ENCODE results near the gene C17orf50. TPM values are rescaled to one million over a fixed set of nuclear protein-coding genes. Genes with fewer than 3 reads are reported as not detected.
A peak's percentile ranks its signal among the peaks of the same experiment; 100 is the strongest.

C17orf50 gene
- total RNA-seq, 2 experiments from 2014 or later = not detected

DNA sequence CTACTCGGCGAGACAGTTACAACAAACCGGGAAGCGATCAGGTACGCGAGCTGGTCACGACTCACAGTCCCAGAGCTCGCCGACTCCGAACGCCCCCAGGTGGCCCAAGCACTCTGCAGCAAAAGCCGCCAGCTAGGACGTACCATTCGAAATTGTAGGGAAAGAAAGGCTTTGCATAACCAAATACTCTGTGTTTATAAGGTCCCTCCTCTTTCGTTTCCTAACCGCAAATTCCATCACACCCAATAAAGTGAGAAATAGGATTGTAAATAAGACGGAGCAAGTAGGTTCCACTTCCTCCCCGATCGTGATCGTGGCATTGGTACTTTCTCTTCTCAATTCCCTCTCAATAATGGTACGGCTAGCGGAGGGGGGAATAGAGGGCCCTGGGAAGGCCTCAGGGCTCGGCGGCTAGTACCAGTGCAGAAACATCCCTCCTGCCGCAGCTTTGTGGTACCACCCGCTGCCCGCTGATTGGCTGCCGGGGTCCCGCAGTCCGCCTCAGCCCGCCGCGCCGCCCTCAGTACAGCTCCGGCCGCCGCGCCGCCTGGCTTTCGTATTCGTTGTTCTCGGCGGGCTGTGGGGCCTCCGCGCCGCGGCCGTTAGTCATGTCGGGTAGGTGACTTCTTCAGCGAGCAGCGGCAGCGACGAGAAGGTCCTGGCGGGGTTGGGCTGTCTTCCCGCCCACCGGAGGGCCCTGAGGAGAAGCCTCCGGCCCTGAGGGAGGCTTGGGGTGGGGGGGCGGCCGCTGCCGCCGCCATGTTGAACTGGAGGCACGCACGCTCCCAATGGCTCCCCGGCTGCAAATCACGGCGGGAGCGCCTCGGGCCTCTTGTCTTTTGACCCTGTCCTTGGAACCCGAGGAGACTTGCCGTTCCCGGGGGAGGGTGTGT is 48.5 kb downstream of the C17orf50 start, which contains the start of gene TAF15:
Gene TAF15 (plus strand): TSS at position 523 of the 893 bp plus-strand sequence. CDS start 86 bp downstream, at position 609.
- intact Hi-C loops (cut with DNase I, micrococcal nuclease) = loop anchor here (1.0 to 10.0 kb wide), 6 partner anchors 45 to 647 kb away; partner anchors contain the start of gene AP2B1 (in 1 of the 2)
- no peaks in the 10 kb centered on the region for H3K9me3 ChIP-seq (ENCODE audit: control insufficient read depth in 1 of 2, insufficient read depth in 1 of 2, low read length in 2 of 2)
- TF ChIP-seq CTCF (IDR thresholded peaks at IDR 0.05) = peak; percentile 89
- no peaks in the 10 kb centered on the region for H3K9me3 Mint-ChIP-seq
- H3K4me3 Mint-ChIP-seq = peak within 1 kb of the TSS; percentile 91
- DNase-seq = peak; percentile 87 to 98 (median 93)
- no peaks in the 10 kb centered on the region for H3K36me3 ChIP-seq (ENCODE audit: insufficient read depth, low read length)
- H3K36me3 Mint-ChIP-seq (ENCODE audit: low read depth) = peaks cover 23% of the 10 kb centered on the region
- H3K27me3 Mint-ChIP-seq = no peaks in the 10 kb centered on the region
- H3K27ac Mint-ChIP-seq = peak within 1 kb of the TSS; percentile 91
- peak within 1 kb of the TSS; percentile 81 to 91 for H3K27ac ChIP-seq (ENCODE audit: low read depth in 1 of 2, low read length in 2 of 2)
- ATAC-seq (ENCODE audit: poor library complexity) = peak; percentile 89
- peaks cover 63% of the 10 kb centered on the region for H3K4me1 Mint-ChIP-seq (ENCODE audit: low read depth)
- peaks cover 39% of the 10 kb centered on the region for H3K4me1 ChIP-seq (ENCODE audit: insufficient read depth, low read length)
- H3K4me3 ChIP-seq (ENCODE audit: low read length) = peak within 1 kb of the TSS; percentile 94
- ChIA-PET POLR2A (interaction anchor here (0.6 to 4.8 kb wide), 39 partner anchors 9 to 828 kb away, joined by 3 to 142 read pairs (median 4); partner anchors contain the start of genes GGNBP2, MMP28, NLE1 and PEX12), CTCF (interaction anchor here (0.6 to 7.6 kb wide), 13 partner anchors 8 to 674 kb away, joined by 3 to 156 read pairs (median 5); partner anchors contain the start of gene MMP28)
- H3K27me3 ChIP-seq (ENCODE audit: control insufficient read depth in 1 of 2, insufficient read depth in 2 of 2, low read length in 2 of 2) = no peaks in the 10 kb centered on the region

DNA sequence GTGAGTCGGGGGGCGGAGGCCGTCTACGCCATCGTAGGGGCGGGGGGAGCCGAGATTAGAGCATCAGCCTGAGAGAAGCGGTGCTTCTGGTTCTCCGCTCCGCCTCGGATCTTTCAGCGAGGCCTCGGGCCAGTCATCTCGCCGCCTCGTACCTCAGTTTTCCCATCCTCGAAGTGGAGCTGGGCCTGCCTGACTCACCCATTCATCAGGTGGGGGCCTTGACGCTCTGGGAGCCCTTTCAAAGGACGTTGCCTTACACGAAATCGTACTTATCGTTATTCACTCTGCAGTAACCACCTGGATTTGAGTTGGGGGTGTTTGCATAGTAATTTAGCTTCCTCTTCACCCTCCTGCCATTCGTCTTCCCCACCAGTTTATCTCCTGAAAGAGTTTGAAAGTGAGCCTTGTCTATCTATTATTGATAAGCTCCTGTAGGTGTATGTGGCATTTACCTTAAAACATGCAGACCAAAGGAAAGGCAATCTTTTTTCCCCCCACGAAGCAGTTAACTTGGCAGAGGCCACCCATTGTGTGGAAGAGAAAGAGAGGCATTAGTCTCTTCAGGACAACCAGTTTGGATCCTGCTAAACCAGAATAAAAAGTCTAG is 49.3 kb downstream of the C17orf50 start:
- Histone ChIP-seq H3K27ac (ENCODE audit: low read depth in 1 of 2, low read length in 2 of 2) (peak overlapping the region; percentile 81 to 91), H3K4me1 (ENCODE audit: insufficient read depth, low read length) (peaks cover 39% of the 10 kb centered on the region), H3K9me3 (ENCODE audit: control insufficient read depth in 1 of 2, insufficient read depth in 1 of 2, low read length in 2 of 2) (no peaks in the 10 kb centered on the region), H3K27me3 (ENCODE audit: control insufficient read depth in 1 of 2, insufficient read depth in 2 of 2, low read length in 2 of 2) (no peaks in the 10 kb centered on the region), H3K4me3 (ENCODE audit: low read length) (peak overlapping the region; percentile 94), H3K36me3 (ENCODE audit: insufficient read depth, low read length) (no peaks in the 10 kb centered on the region)
- CTCF ChIA-PET = interaction anchor here (1.1 to 7.6 kb wide), 5 partner anchors 13 to 673 kb away, joined by 3 to 156 read pairs (median 4); partner anchors contain the start of gene MMP28
- intact Hi-C loops (cut with DNase I, micrococcal nuclease) = loop anchor here (1.0 to 10.0 kb wide), 8 partner anchors 46 to 828 kb away; partner anchors contain the start of genes AP2B1 (in 1 of the 2), LIG3 (in 1 of the 2) and ZNHIT3 (in 1 of the 2)
- peak; percentile 7 for ATAC-seq (ENCODE audit: poor library complexity)
- Mint-ChIP-seq H3K9me3 (no peaks in the 10 kb centered on the region), H3K4me3 (peak overlapping the region; percentile 91), H3K36me3 (ENCODE audit: low read depth) (peaks cover 25% of the 10 kb centered on the region), H3K27ac (peak overlapping the region; percentile 91), H3K4me1 (ENCODE audit: low read depth) (peaks cover 64% of the 10 kb centered on the region), H3K27me3 (no peaks in the 10 kb centered on the region)
- DNase-seq = peak in 1 of 14 experiments; percentile 13
- TF ChIP-seq CTCF (IDR thresholded peaks at IDR 0.05) = no peak
- POLR2A ChIA-PET = interaction anchor here (1.0 to 4.8 kb wide), 21 partner anchors 9 to 736 kb away, joined by 3 to 142 read pairs (median 7); partner anchors contain the start of genes MMP28, NLE1, PEX12 and RASL10B

GRCh38 chr17:35811759-35812158 is 51.1 kb downstream of the C17orf50 start:
- Histone ChIP-seq H3K4me3 (ENCODE audit: low read length) (no peak overlapping the region), H3K27me3 (ENCODE audit: control insufficient read depth in 1 of 2, insufficient read depth in 2 of 2, low read length in 2 of 2) (no peaks in the 10 kb centered on the region), H3K27ac (ENCODE audit: low read depth in 1 of 2, low read length in 2 of 2) (no peak overlapping the region), H3K4me1 (ENCODE audit: insufficient read depth, low read length) (peaks cover 47% of the 10 kb centered on the region), H3K36me3 (ENCODE audit: insufficient read depth, low read length) (peaks cover 8% of the 10 kb centered on the region), H3K9me3 (ENCODE audit: control insufficient read depth in 1 of 2, insufficient read depth in 1 of 2, low read length in 2 of 2) (no peaks in the 10 kb centered on the region)
- Mint-ChIP-seq H3K4me3 (peak overlapping the region; percentile 72), H3K4me1 (ENCODE audit: low read depth) (peaks cover 77% of the 10 kb centered on the region), H3K27me3 (no peaks in the 10 kb centered on the region), H3K27ac (peak overlapping the region; percentile 91), H3K36me3 (ENCODE audit: low read depth) (peaks cover 43% of the 10 kb centered on the region), H3K9me3 (no peaks in the 10 kb centered on the region)
- ChIA-PET CTCF (interaction anchor here (7.6 kb wide), 1 partner anchor 46 kb away, joined by 156 read pairs; no protein-coding TSS in a partner anchor), POLR2A (interaction anchor here (4.8 kb wide), 1 partner anchor 47 kb away, joined by 142 read pairs; no protein-coding TSS in a partner anchor)
- intact Hi-C loops (cut with DNase I, micrococcal nuclease) = loop anchor here in 1 of 2 experiments (5.0 to 10.0 kb wide), 2 partner anchors 673 to 829 kb away; partner anchors contain the start of genes LIG3 and ZNHIT3
- no peak for TF ChIP-seq CTCF (IDR thresholded peaks at IDR 0.05)
- no peak for DNase-seq
- ATAC-seq (ENCODE audit: poor library complexity) = no peak

All from CD4-positive, alpha-beta T cell (primary cell).